Peyer's patch (tissue), 4 donors: Measurements from ENCODE around the gene FAAP100.
"Not testable (repeated sequence)": the region's sequence is repeated elsewhere in the genome, so short reads cannot be mapped to it uniquely, and the experiment has no call there.

Source experiments
- POLR2A ChIP-seq, 2 donors: fragments of 450-650 bp; IDR thresholded peaks; one replicate each; pipeline ENCODE4 v1.5.1; 2017; ENCODE audit warnings: antibody characterized with exemption in 2 of 2, mild to moderate bottlenecking in 2 of 2, moderate library complexity in 2 of 2
- TF ChIP-seq, protein P1 (sequence below), 6 experiments: fragments of 450-650 bp in 4 of 6; fragments of 200-600 bp in 2 of 6; sonication (generic) in 1 of 6; IDR thresholded peaks; one replicate each; pipeline ENCODE4 v1.5.1; 2017 to 2019; ENCODE audit warnings: antibody characterized with exemption in 6 of 6, mild to moderate bottlenecking in 3 of 6, moderate library complexity in 1 of 6

DNA sequence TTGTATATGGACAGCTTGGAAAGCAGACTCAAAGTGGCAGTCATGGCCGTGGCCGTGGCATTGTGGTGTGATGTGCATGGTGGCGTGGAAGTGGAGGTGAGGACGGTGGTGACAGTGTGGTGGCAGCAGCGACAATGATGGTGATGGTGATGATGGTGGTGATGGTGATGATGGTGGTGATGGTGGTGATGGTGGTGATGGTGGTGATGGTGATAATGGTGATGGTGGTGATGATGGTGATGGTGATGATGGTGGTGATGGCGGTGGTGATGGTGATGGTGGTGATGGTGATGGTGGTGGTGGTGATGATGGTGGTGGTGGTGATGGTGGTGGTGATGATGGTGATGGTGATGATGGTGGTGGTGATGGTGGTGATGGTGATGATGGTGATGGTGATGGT lies 21.1 kb downstream of the FAAP100 start:
- TF ChIP-seq, protein P1, sequence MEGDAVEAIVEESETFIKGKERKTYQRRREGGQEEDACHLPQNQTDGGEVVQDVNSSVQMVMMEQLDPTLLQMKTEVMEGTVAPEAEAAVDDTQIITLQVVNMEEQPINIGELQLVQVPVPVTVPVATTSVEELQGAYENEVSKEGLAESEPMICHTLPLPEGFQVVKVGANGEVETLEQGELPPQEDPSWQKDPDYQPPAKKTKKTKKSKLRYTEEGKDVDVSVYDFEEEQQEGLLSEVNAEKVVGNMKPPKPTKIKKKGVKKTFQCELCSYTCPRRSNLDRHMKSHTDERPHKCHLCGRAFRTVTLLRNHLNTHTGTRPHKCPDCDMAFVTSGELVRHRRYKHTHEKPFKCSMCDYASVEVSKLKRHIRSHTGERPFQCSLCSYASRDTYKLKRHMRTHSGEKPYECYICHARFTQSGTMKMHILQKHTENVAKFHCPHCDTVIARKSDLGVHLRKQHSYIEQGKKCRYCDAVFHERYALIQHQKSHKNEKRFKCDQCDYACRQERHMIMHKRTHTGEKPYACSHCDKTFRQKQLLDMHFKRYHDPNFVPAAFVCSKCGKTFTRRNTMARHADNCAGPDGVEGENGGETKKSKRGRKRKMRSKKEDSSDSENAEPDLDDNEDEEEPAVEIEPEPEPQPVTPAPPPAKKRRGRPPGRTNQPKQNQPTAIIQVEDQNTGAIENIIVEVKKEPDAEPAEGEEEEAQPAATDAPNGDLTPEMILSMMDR (IDR thresholded peaks at IDR 0.05) = not testable (repeated sequence)
- not testable (repeated sequence) for TF ChIP-seq POLR2A (IDR thresholded peaks at IDR 0.05)
